Body of pancreas (tissue), 4 donors: ENCODE results near the gene FRMD4B.

ENCODE experiments used
- POLR2A ChIP-seq, 3 donors: fragments of 450-650 bp; IDR thresholded peaks; one replicate each; pipeline ENCODE4 v1.6.1; 2016; ENCODE audit warnings: antibody characterized with exemption in 3 of 3, mild to moderate bottlenecking in 2 of 3
- TF ChIP-seq, protein P1 (sequence below), 7 experiments: fragments of 450-650 bp in 4 of 7; fragments of 200-600 bp in 3 of 7; sonication (generic) in 3 of 7; IDR thresholded peaks; one replicate each; pipeline ENCODE4 v1.5.1; 2016 to 2019; ENCODE audit warnings: antibody characterized with exemption in 7 of 7

- TF ChIP-seq POLR2A (IDR thresholded peaks at IDR 0.05), result no peak
- TF ChIP-seq, protein P1, sequence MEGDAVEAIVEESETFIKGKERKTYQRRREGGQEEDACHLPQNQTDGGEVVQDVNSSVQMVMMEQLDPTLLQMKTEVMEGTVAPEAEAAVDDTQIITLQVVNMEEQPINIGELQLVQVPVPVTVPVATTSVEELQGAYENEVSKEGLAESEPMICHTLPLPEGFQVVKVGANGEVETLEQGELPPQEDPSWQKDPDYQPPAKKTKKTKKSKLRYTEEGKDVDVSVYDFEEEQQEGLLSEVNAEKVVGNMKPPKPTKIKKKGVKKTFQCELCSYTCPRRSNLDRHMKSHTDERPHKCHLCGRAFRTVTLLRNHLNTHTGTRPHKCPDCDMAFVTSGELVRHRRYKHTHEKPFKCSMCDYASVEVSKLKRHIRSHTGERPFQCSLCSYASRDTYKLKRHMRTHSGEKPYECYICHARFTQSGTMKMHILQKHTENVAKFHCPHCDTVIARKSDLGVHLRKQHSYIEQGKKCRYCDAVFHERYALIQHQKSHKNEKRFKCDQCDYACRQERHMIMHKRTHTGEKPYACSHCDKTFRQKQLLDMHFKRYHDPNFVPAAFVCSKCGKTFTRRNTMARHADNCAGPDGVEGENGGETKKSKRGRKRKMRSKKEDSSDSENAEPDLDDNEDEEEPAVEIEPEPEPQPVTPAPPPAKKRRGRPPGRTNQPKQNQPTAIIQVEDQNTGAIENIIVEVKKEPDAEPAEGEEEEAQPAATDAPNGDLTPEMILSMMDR (IDR thresholded peaks at IDR 0.05), result no peak
Measured at GRCh38 chr3:69122403-69122802, 263.5 kb downstream of the FRMD4B start, which contains the start of gene LMOD3.
